NCI-H748 treated with DMSO at 0.1 percent for 48 hours (cell line): Measurements from ENCODE around the gene SOBP.
"Not testable (repeated sequence)": the region's sequence is repeated elsewhere in the genome, so short reads cannot be mapped to it uniquely, and the experiment has no call there.

Experiments
- DNase-seq: peaks from one replicate; lab custom pipeline; 2025; lab: John Stamatoyannopoulos, UW

SOBP gene

DNA sequence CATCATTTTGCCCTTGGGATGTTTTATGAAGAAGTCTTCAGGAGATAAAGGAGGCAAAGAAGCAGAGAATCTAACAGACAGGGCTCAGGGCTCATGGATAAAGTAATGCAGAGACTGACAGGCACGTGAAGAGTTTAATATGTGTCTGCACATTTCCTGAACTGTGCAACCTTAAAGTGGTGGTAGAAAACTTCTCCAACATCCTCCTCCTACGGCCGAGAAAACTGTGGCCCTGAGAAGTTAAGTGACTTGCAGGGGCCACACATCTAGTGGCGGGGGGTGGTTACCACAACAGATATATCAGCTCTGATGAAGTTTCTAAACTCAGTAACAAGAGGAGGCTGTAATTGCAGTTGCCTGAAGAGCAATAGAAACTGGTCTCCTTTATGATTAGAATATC, 61.0 kb downstream of the SOBP start:
- DNase-seq = no peak

DNA sequence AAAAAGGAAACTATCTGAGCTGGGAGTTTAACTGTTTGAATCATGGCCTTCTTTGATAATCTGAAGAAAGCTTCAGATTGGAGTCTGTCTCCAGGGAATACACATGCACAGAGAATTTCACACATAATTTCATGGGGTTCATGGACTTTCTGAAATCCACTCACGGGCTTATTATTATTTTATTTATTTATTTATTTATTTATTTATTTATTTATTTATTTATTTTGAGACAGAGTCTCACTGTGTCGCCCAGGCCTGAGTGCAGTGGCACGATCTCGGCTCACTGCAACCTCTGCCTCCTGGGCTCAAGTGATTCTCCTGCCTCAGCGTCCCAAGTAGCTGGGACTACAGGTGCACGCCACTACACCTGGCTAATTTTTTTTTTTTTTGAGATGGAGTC, 63.2 kb downstream of the SOBP start:
- not testable (repeated sequence) for DNase-seq

DNA sequence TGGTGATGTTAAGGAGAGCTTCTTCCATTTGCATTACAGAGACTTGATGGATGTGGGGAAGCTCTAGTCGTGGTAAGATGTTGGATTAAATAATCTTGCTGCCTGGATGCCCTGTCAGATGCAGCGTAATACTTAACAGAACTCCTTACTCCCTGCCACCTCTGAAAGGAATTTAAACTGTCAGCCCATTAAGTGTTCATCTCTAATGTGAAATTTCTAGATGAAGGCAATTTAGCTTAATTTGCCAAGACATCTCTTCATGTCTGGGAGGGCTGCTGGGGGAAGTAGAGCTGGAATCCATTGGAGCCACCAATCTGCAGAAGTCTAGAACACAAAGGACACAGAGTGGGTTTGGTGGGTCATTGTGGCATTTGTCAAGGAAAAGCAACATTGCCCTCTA, 64.4 kb downstream of the SOBP start:
- no peak for DNase-seq

DNA sequence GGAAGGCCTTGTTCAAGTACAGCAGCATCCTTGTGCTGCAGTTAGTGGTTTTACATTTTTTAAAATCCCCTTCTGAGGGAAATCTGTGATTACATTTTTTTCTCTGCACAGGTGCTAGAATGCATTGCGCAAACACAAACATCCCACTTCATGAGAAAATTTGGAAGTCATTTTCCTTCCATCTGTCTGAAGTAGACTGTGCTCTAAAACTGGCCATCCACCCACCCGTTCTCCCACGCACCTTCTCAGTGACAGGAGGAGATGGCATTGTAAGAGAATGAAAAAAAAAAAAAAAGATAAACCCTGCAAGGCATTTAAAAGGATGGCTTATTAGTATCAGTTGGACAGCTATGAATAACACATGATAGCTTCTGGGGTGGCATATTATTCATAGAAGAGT, 65.0 kb downstream of the SOBP start:
- DNase-seq = no peak

DNA sequence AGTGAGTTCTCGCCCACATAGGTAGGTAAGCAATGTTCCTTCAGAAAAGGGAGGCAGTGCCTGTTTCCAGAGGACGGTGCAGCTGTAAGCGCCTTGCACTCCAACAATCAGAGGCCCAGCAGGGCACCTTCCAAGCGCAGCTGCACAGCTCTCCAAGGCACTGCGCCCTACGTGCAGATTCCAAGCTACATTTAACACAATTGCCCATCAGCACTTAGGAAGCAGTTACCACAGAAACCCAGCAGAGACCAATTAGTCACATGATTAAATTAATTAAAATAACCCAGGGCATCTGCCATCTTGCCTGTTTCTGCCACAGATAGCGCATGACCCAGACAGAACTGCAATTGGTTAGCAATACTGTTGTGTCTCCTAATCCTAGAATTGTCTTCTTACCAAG, 65.5 kb downstream of the SOBP start:
- DNase-seq = peak; percentile 86

DNA sequence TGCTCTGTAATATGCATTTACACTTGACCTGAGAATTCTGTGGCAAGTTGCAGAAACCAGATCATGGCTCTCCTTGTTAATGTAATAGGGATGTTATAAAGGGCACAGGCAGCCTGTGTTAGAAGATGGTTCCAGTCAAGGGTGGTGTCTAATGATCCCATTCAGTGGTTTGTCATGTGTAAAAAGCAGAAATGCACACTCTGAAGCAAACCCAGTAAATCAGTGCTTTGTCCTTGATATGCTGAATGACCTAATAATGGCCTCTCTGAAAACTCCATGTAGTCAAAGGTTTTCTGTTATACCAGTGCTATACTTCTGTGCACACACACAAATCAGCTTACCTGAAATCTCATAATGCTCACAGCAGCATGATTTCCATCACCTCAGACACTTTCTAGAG, 66.2 kb downstream of the SOBP start:
- DNase-seq = no peak

DNA sequence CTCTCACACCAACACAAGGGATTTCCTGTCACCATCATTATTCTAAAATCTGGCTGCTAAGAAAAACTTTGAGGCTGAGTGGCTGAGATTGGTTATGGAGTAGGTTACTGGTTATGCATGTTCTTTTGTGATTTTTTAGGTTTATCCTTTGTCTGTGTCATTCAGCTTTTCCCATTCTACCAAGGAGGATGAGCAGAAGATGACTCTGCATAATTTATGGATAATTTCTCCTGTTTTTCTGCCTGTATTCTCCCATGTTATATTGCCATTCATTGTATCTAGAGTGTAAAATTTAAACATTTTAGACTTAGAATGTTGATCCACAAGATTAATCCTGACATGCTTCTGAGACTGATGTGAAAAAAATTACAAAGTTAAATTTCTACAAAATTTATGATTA, 67.8 kb downstream of the SOBP start:
- no peak for DNase-seq

DNA sequence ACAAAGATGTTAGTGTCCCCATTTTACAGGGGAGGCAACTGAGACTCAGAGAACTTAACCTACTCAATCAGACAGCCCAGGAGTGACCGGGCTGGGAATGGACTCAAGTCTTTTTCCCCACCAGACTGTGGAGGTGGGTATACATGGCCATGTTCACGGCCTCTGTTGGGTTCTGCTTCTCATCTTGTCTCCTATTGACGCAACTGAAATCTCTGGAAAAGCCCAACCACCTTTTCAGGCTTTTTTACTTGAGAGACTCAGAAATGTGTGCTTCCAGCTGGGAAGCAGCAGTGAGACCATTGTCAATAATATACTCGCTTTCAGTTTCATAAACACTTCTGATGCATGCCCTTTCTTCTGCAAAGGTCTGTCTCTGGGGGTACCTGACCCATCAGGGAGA, 70.7 kb downstream of the SOBP start:
- DNase-seq = no peak

DNA sequence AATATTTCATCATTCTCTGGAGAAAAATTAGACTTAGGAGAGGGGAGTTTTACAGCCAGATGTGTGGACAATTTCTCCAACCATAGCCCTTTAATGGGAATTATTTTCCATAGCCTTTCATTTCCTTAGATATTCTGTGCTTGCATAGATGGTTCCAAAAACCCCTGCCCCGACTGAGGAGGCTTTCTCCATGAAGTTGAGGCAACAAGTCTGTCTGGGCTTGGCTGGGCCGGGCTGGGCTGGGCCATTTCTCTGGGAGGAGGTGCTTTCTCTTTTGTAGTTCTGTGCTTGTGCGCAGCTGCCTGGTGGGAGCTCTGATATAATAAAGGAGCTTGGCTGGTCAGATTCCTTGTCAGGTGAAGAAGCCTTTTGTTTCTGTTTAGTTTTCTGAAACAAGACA, 71.4 kb downstream of the SOBP start:
- DNase-seq = no peak

DNA sequence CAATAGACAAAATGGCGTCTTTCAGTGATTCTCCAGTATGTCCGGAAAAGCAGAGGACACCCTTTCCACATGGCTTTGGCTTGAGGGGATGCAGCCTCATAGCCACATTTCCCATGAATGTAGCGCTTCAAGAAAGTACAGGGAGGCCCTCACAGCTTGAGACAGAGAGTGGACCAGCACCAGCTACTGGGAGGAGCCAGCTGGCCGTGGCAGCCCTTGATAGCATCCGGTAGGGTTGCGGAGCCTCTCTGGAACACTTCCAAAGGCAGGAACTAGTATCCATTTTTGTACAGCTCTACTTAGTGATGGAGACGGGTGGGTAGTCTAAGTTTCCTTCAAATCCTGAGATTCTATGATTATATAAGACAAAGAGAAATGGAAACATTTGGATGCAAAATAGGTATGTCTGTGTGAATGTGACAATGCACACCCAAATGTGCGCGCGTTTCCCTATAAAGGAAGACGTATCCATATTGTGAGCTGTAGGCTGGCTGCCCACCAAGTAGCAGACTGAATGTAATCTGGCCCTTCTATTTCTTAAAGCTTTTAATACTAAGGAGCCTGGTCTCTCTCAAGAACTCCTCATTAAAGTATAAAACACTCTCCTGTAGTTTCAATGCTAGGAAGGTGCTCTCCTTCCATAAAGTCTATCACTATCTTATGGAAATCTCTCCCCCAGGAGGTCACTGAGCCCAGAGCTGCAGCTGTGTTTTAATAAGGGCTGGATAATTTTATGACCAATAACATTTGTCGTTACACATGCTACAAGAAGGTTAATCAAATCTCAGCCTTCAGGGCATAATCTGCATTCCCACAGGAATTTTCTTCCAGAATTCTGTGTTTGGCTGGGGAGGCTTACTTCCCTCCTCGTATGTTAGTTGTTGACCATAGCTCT, 74.0 kb downstream of the SOBP start:
- no peak for DNase-seq

DNA sequence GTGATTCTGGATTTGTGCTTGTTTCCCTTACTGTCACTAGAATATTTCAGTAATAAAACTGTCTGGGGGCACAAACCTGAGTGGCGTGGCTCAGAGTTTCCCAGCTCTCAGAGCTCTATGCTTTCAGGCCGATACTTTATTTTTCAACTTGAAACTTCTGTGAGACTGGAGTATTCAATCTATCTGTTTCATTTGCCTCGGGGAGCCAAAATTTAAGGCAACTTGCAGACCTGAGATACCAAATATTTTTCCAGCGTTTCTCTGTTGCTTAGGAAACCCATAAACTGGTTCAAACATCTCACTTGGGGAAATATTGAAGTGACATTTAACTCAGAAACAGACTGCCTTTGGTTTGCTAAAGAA, 74.7 kb downstream of the SOBP start:
- DNase-seq = no peak

DNA sequence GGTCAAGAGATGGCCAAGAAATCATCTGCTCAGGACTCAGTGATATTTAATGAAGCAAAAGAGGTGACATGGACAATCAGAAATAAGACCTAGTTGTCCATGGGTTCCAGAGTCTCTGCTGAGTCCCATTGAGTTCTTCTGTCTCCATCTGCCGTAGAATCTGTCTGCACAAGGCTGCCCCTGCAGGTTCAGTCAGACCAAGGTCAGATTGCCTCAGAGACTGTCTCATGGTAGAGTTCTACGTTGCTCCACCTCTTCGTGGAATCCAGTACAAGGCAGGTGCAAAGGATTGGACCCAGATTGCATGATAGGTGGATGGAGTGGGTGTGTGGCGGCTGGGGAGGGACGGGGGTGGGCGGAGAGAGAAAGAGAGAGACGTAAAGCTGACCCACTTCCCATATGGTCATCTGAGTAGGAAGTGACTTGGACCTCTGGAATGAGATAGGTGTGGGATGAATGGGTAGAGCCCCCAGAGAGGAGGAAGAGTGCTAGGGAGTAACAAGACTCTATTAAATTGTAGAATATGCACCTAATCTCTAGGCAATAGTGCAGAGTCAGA, 75.3 kb downstream of the SOBP start:
- DNase-seq = no peak

DNA sequence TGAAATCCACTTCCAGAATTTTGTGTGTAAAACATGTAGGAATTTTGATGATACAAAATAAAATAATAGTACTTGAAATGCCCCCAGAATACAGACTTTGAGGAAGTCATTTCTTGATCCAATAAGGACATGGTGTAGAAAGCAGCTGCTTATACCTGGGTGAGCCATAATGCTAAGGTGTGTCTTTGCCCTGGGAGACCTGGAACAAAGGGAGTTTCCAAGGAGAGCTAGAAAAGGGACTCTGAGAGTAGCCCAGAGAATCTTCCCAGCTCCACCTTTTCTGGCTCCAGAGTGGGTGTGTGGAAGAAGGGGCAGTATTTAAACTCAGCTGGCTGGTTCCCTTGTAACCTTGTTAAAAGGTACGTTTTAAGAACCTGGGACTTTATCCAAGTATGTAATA, 77.7 kb downstream of the SOBP start:
- no peak for DNase-seq

DNA sequence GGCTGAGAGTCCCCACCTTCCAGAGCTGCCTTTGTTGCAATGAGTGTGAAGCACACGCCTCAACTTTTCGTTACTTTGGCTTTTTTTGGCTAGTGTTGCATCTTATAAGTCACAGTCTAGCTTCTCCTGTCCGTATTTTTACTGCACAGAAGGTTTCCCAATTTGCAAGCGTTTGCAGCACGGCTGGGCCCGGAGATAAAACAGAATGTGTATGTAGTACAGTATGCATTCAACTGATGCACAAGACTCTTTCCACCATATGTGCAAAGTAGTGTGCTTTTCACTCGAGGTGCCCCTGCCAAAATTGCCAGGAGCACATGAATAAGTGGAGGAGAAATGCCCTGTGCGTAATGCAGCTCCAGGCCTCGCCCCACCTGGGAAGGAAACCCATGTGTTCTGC, 79.6 kb downstream of the SOBP start:
- no peak for DNase-seq

DNA sequence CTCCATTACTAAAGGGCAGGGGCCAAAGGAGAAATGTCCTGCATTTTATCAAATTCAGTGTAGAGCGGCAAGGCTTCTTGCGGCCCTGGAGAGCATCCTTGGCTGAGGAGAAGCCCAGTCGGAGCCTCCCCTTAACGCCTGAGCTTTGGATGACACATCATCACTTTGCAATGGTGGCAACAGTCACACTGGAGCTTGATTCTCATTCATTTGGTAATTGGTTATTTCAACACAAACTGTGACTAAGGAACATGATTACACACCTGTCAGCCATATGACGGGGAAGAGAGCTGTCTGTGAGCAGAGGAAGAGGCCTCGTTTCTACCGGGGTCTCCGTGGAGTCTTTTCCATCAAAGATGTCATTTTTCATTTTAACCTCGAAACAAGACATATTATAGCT, 81.4 kb downstream of the SOBP start:
- DNase-seq = no peak

DNA sequence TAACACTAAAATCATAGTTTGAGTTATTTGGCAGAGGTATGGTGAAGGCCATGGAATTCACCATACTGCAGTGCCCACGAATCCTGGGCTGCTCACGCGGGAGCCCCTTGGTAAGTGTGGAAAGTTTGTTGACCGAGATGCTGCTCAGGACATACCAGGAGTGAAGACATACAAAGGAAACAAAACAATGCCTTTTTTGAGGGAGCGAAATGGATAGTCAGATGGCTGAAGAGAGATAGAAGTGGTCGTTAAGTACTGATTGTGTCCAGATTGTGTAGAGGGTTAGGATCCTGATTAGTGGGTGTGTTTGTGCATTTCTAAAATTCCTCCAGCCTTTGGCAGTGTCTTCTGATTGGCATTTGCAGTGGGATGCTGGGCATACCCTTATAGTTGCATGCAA, 83.0 kb downstream of the SOBP start:
- no peak for DNase-seq

DNA sequence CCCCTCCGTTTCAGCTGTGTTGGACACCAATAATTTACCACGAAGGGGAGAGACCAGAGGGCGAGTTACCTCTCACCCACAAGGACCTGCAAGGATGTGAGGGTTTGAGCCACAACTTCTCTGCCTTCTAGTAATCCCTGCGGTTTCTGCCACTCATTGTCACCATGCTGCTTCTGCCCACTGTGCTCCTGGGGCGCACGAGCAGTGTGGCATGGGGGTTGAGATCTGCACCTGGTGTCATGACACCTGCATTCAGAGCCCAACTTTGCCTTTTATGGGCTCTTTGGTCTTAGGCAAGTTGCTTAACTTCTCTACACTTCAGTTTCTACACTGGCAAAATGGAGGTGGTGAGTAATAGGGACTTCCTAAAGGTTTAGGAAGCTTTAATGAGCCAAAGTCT, 84.9 kb downstream of the SOBP start:
- DNase-seq = no peak

DNA sequence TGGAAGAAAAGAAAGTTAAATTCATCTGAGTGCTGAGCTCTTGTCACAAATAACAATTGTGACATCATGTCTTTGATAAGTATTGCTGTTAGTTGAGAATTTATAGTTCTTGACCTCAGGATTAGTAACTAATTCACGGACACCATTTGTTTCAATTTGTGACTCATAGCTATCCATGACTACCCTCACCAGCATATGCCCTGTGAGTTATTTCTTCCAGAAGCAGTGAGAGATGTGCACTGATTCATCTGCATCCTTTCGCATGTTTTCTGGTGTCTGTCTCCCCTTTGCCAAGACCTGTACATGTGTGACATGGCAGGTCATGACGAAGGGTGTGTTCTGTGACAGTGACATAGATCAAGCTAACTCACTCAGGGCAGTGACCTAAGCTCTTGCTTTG, 86.9 kb downstream of the SOBP start:
- DNase-seq = no peak

DNA sequence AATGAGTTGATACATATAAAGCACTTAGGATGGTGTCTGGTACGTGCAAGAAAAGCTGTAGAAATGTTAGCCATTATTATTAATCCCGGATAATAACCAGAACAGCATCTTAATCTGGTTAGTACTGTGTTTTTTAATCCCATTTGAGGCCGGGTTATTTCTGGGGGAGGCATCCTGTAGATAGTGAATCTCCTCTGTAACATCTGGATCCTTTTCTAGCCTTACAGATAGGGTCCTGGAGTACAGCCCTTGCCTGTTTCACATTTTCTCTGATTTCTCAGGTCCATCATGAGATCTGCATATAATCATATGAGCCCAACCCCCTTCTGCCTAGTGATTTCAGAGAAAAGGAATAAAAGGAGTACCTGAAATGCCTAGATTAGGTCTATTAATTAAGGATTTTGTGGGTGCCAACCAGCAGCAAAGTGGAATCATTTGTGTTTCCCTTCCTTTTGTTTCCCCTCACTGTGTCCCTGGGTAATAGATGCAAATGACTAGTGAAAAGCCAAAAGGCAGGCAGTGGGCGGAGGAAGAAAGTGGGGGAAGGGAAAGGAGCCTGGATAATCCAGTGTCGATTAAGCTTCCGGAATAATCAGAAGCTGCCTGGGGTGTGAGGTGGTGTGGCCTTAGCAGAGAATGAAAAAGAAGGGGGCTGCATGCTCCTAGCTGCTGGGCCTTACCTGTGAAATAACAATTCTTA, 88.9 kb downstream of the SOBP start:
- no peak for DNase-seq

DNA sequence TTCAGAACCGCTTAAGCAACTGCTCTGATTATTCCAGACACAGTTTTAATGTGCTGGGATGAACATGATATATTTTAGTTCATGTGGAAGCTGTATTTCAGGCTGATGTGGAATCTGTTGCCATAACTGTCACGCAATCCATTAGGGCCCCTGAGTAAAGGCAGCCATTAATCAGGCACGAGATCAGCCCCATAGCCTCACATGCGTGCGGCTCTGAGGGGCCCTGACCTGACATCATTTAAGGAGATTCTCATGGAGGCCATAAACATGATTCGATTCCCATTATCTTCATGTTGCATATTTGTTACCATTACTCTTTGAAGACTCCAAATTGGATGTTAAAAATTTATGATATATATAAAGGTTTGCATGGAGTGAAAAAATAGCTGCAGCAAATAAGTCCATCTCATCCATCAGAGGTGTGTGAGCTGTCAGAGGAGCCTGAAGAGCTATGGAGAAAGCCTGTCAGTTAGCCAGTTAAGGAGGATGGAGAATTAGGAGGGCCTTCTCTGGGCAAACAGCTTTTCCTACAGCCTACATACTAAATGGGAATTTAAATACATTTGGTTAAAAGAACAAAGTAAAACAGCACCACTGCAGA, 89.6 kb downstream of the SOBP start:
- no peak for DNase-seq

DNA sequence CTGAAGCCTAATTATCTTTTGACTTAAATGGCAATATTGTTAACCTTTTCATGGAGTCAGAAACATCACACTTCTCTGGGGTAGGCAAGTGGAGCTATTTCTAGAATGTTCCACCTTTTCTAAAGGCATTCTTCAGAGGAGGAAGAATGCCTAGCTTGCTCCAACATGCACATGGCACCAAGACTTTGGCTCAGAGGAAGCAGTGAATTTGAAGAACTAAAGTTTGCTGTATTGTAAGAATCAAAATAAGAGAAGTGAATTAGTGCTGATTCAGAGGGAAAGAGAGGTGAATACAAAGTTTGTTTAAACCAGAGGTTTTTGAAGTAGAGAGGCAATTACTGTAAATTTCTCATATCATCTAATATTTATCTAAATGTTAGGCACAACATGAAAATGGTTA, 92.2 kb downstream of the SOBP start:
- no peak for DNase-seq

DNA sequence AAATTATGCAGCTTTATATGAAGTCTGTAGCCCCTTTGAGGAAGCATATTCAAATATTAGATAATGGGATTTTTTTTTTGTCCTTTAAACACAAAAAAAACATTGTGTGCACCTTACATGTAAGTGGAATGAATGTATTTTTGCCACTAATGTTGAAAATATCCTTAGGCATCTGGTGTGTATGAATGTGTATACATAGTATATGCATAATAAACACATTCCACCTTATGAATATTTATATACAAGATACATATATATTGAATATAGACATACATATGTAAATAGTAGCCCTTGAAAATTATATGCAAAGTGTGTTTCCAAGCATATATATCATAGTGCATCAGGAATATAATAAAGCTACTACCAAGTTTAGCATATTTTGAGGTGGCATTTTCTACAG, 94.8 kb downstream of the SOBP start:
- DNase-seq = no peak

DNA sequence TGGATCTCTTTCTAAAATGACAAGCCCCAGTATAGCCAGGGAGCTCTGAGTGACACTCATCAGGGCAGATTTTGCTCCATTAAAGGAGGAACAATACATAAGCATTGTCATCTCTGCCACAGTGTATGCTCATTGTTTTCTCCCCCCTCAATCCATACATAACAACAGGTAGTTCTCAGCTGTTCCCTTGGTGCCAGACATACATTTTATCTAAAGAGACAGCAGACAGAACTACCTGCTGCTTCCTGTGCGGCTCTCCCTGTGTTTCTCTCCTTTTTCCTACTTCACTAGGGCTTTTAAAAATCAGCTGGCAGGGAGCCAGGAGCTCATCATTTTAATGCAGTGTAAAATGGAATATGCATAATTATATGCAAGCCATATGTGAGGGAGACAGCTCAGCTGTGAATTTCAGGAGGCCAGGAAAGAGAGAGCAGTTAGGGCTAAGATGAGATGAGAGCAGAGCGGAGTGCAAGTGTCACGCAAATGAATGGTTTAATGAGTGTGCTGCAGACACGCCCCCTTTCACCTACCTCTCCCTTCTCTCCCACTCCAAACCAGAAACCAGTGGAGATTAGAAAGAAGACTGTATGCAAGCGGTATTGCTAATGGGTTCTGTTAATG, 96.0 kb downstream of the SOBP start:
- peak; percentile 89 for DNase-seq
